H1 (cell line): Measurements from ENCODE around the gene LYPD6B. TPM values are rescaled to one million over a fixed set of nuclear protein-coding genes. Genes with fewer than 3 reads are reported as not detected.

Source experiments
- CTCF ChIA-PET: fragments of 300-600 bp; sonication (Branson Sonifier 250); formaldehyde crosslinking; loops from one replicate; lab custom pipeline; 2021; ENCODE audit not compliant: partially characterized antibody; lab: Charles Lee
- POLR2A ChIA-PET: fragments of 300-600 bp; sonication (Branson Sonifier 250); formaldehyde crosslinking; loops from one replicate; lab custom pipeline; 2021; ENCODE audit warnings: inconsistent platforms; ENCODE audit not compliant: partially characterized antibody; lab: Charles Lee
- DNase-seq, 2 experiments: peaks; one replicate each; pipeline versions ENCODE4 v3.0.0 to v3.0.0-alpha.2; 2010 to 2022; ENCODE audit warnings: low spot score in 2 of 2, low read depth in 1 of 2, mixed read lengths in 1 of 2
- FAIRE-seq: peaks from 2 replicates; lab custom pipeline; 2011; peaks lifted over from hg19 to GRCh38; lab: Jason Lieb, UNC
- H2AFZ ChIP-seq: 2 replicates; pipeline ENCODE4 v1.8.1; 2012; ENCODE audit warnings: low read length, inconsistent platforms
- H2AK5ac ChIP-seq: 2 replicates; pipeline ENCODE4 v1.6.1; 2013; ENCODE audit warnings: low read depth, low read length
- H2BK120ac ChIP-seq: replicated peaks from 2 replicates; pipeline ENCODE3; 2013; ENCODE audit warnings: low read depth, low read length, inconsistent platforms
- H2BK12ac ChIP-seq: 2 replicates; pipeline ENCODE4 v1.6.1; 2013; ENCODE audit warnings: low read depth, low read length
- H2BK15ac ChIP-seq: 2 replicates; pipeline ENCODE4 v1.6.1; 2013; ENCODE audit warnings: low read length
- H2BK20ac ChIP-seq: 2 replicates; pipeline ENCODE4 v1.6.1; 2013; ENCODE audit warnings: low read length
- H2BK5ac ChIP-seq: 2 replicates; pipeline ENCODE4 v1.6.1; 2013; ENCODE audit warnings: low read depth, low read length
- H3K14ac ChIP-seq: 2 replicates; pipeline ENCODE4 v1.6.1; 2013; ENCODE audit warnings: inconsistent platforms; ENCODE audit not compliant: insufficient read length
- H3K18ac ChIP-seq: 2 replicates; pipeline ENCODE4 v1.6.1; 2013; ENCODE audit warnings: low read length; ENCODE audit errors: extremely low read depth
- H3K23ac ChIP-seq: 2 replicates; pipeline ENCODE4 v1.6.1; 2013; ENCODE audit warnings: inconsistent platforms; ENCODE audit not compliant: insufficient read length
- H3K23me2 ChIP-seq: 2 replicates; pipeline ENCODE4 v1.6.1; 2013; ENCODE audit warnings: low read depth, low read length
- H3K27ac ChIP-seq: 2 replicates; pipeline ENCODE4 v1.6.1; 2011; ENCODE audit warnings: low read depth, low read length, inconsistent platforms
- H3K27me3 ChIP-seq, 4 experiments: replicated peaks in 1 of 4; 1 replicate in 1 of 4; 2 replicates in 3 of 4; pipeline versions ENCODE4 v1.6.1 to v1.8.1; 2011 to 2013; ENCODE audit warnings: low read length in 3 of 4, mild to moderate bottlenecking in 3 of 4, inconsistent platforms in 2 of 4, mixed read lengths in 2 of 4, moderate library complexity in 1 of 4; ENCODE audit not compliant: control insufficient read depth in 3 of 4, insufficient read depth in 3 of 4; ENCODE audit errors: extremely low read depth in 1 of 4
- H3K36me3 ChIP-seq, 4 experiments: 2 replicates each; pipeline versions ENCODE4 v1.6.1 to v1.8.1; 2011 to 2013; ENCODE audit warnings: mild to moderate bottlenecking in 4 of 4, low read length in 3 of 4, moderate library complexity in 2 of 4, control low read depth in 1 of 4, inconsistent platforms in 1 of 4; ENCODE audit not compliant: insufficient read depth in 4 of 4, control insufficient read depth in 2 of 4
- H3K4ac ChIP-seq: replicated peaks from 2 replicates; pipeline ENCODE3; 2013; ENCODE audit warnings: low read length, low read depth, mixed read lengths, inconsistent platforms; ENCODE audit not compliant: insufficient read length
- H3K4me1 ChIP-seq, 4 experiments: replicated peaks in 1 of 4; 1 replicate in 1 of 4; 2 replicates in 3 of 4; pipeline versions ENCODE4 v1.6.1 to v1.8.1; 2011 to 2013; ENCODE audit warnings: low read length in 3 of 4, inconsistent platforms in 2 of 4, mixed read lengths in 1 of 4; ENCODE audit not compliant: insufficient read depth in 4 of 4, control insufficient read depth in 3 of 4
- H3K4me2 ChIP-seq, 2 experiments: 2 replicates each; pipeline versions ENCODE4 v1.6.1 to v1.8.1; 2011 to 2013; ENCODE audit warnings: low read depth in 2 of 2, low read length in 2 of 2, control low read depth in 1 of 2, inconsistent platforms in 1 of 2, mild to moderate bottlenecking in 1 of 2; ENCODE audit not compliant: insufficient read depth in 1 of 2
- H3K4me3 ChIP-seq, 4 experiments: fragments of 200-600, 300-600 bp in 1 of 4; sonication (generic), shearing (Covaris generic), sonication (Bioruptor Twin) in 1 of 4; 2 replicates each; pipeline versions ENCODE4 v1.5.1 to v1.8.1; 2011 to 2016; ENCODE audit warnings: low read length in 4 of 4, low read depth in 3 of 4, control low read depth in 2 of 4, inconsistent platforms in 2 of 4, mild to moderate bottlenecking in 2 of 4, mixed read lengths in 1 of 4, moderate library complexity in 1 of 4; ENCODE audit not compliant: insufficient read depth in 2 of 4; ENCODE audit errors: extremely low read depth in 1 of 4
- H3K56ac ChIP-seq: replicated peaks from 2 replicates; pipeline ENCODE3; 2013; ENCODE audit warnings: low read depth, mild to moderate bottlenecking, mixed read lengths, low read length, inconsistent platforms; ENCODE audit not compliant: insufficient read length
- H3K79me1 ChIP-seq: 2 replicates; pipeline ENCODE4 v1.6.1; 2013; ENCODE audit warnings: low read depth, low read length, control low read depth
- H3K79me2 ChIP-seq, 2 experiments: 2 replicates each; pipeline versions ENCODE4 v1.6.1 to v1.8.1; 2012 to 2013; ENCODE audit warnings: low read length in 2 of 2, mild to moderate bottlenecking in 2 of 2, inconsistent platforms in 1 of 2; ENCODE audit not compliant: insufficient read depth in 2 of 2, control insufficient read depth in 1 of 2
- H3K9ac ChIP-seq, 4 experiments: replicated peaks in 1 of 4; 1 replicate in 1 of 4; 2 replicates in 3 of 4; pipeline versions ENCODE4 v1.6.1 to v1.8.1; 2011 to 2013; ENCODE audit warnings: low read depth in 3 of 4, low read length in 3 of 4, control low read depth in 2 of 4, mild to moderate bottlenecking in 2 of 4, moderate library complexity in 2 of 4, inconsistent platforms in 1 of 4; ENCODE audit errors: extremely low read depth in 1 of 4
- H3K9me3 ChIP-seq, 2 experiments: 2 replicates each; pipeline versions ENCODE4 v1.6.1 to v1.8.1; 2012 to 2013; ENCODE audit warnings: mild to moderate bottlenecking in 2 of 2, moderate library complexity in 2 of 2, control low read depth in 1 of 2, inconsistent platforms in 1 of 2, low read depth in 1 of 2, low read length in 1 of 2, mixed read lengths in 1 of 2; ENCODE audit not compliant: insufficient read depth in 2 of 2
- H4K20me1 ChIP-seq, 2 experiments: replicated peaks in 1 of 2; 2 replicates each; pipeline versions ENCODE3 to v1.8.1; 2011 to 2013; ENCODE audit warnings: inconsistent platforms in 2 of 2, low read length in 2 of 2, mild to moderate bottlenecking in 1 of 2; ENCODE audit not compliant: insufficient read depth in 2 of 2, control insufficient read depth in 1 of 2
- H4K5ac ChIP-seq: 2 replicates; pipeline ENCODE4 v1.6.1; 2013; ENCODE audit warnings: low read length, low read depth, mixed read lengths, inconsistent platforms; ENCODE audit not compliant: insufficient read length
- H4K8ac ChIP-seq: 2 replicates; pipeline ENCODE4 v1.8.0; 2013; ENCODE audit warnings: mild to moderate bottlenecking, moderate library complexity, low read length, inconsistent platforms; ENCODE audit not compliant: insufficient read depth; ENCODE audit errors: extremely low read depth
- H4K91ac ChIP-seq: replicated peaks from 2 replicates; pipeline ENCODE3; 2013; ENCODE audit warnings: low read length, mixed read lengths, inconsistent platforms; ENCODE audit not compliant: insufficient read length
- CHD1 ChIP-seq: IDR thresholded peaks from 2 replicates; pipeline ENCODE4 v1.6.1; 2012; ENCODE audit warnings: low read depth, low read length, improper control_type of control experiment
- TAF7 ChIP-seq: optimal IDR thresholded peaks from 2 replicates; pipeline ENCODE3; 2011; ENCODE audit warnings: low read depth, mild to moderate bottlenecking, inconsistent platforms, low read length, moderate library complexity, borderline replicate concordance
- YY1 ChIP-seq: IDR thresholded peaks from 2 replicates; pipeline ENCODE4 v1.6.1; 2011; ENCODE audit warnings: low read depth, mild to moderate bottlenecking, low read length
- polyA plus RNA-seq, 7 experiments: library from polyadenylated mRNA; depleted of rRNA in 3 of 7; stranded (reverse) in 5 of 7; unstranded in 2 of 7; fragments of >200 nt in 5 of 7; fragments of 200-250 nt in 2 of 7; gene quantifications; 1 replicate in 5 of 7; 2 replicates in 1 of 7; 4 replicates in 1 of 7; pipeline versions ENCODE4 v1.2.1 to v1.2.3, GENCODE V29; 2011 to 2013; ENCODE audit warnings: missing spikeins in 2 of 7, mixed read lengths in 2 of 7
- total RNA-seq: library from RNA; stranded (reverse); fragmentation: NEBNext Ultra II Directional; extraction: Animal tissue kit (Norgen Biotek cat#: 25700); gene quantifications from 2 replicates; pipeline ENCODE4 v1.2.1, GENCODE V29; 2021
- TF ChIP-seq, protein P1 (sequence below): IDR thresholded peaks from 2 replicates; pipeline ENCODE4 v1.6.1; 2012; ENCODE audit warnings: low read length, inconsistent platforms

LYPD6B gene
- total and polyA plus RNA-seq, 2 of the 8 experiments (the other 6 are each of a cell fraction or from before 2014, with no cell fraction given): 2.2 to 3.5 TPM

DNA sequence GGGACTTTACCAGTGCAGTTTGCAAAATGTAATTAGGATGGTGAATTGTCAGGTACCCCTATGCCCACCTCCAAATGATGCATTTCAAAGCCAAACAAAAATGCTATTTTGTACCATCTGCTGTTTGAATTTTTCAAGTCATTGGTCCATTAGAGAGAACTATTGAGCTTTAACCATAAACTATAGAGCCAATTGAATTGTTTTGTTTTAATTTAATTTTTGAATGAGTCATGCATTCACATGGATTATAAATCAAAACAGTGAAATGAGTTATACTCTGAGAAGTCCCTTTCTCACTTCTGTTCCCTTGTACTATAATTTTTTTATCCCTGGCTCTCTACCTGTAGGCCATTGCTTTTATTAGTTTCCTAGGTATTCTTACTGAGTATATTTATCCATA lies 151.3 kb downstream of the LYPD6B start:
- Histone ChIP-seq H3K79me2 (no peaks in the 10 kb centered on the region), H2AFZ (no peak overlapping the region), H3K4me2 (no peak overlapping the region), H3K9ac (no peak overlapping the region), H3K4ac (no peak overlapping the region), H3K4me3 (no peak overlapping the region), H4K91ac (no peak overlapping the region), H3K18ac (no peak overlapping the region), H2BK120ac (no peak overlapping the region), H3K4me1 (no peaks in the 10 kb centered on the region), H2BK15ac (no peak overlapping the region), H4K8ac (no peak overlapping the region), H3K56ac (no peak overlapping the region), H4K5ac (no peak overlapping the region), H4K20me1 (no peaks in the 10 kb centered on the region), H3K27me3 (no peaks in the 10 kb centered on the region), H3K23me2 (no peaks in the 10 kb centered on the region), H2BK12ac (no peak overlapping the region), H3K23ac (no peak overlapping the region), H3K27ac (no peak overlapping the region), H3K36me3 (no peaks in the 10 kb centered on the region), H3K79me1 (no peaks in the 10 kb centered on the region), H2BK5ac (no peak overlapping the region), H2BK20ac (no peak overlapping the region), H3K14ac (no peak overlapping the region), H3K9me3 (no peaks in the 10 kb centered on the region), H2AK5ac (no peak overlapping the region)
- CTCF ChIA-PET: interaction anchor here (0.6 to 0.7 kb wide), 2 partner anchors 55 to 149 kb away, joined by 3 to 4 read pairs; no protein-coding TSS in a partner anchor
- TF ChIP-seq TAF7: no peak
- no peak for TF ChIP-seq YY1
- no peak for TF ChIP-seq CHD1
- TF ChIP-seq, protein P1, sequence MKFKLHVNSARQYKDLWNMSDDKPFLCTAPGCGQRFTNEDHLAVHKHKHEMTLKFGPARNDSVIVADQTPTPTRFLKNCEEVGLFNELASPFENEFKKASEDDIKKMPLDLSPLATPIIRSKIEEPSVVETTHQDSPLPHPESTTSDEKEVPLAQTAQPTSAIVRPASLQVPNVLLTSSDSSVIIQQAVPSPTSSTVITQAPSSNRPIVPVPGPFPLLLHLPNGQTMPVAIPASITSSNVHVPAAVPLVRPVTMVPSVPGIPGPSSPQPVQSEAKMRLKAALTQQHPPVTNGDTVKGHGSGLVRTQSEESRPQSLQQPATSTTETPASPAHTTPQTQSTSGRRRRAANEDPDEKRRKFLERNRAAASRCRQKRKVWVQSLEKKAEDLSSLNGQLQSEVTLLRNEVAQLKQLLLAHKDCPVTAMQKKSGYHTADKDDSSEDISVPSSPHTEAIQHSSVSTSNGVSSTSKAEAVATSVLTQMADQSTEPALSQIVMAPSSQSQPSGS: no peak
- POLR2A ChIA-PET: no interaction called here
- FAIRE-seq: no peak
- DNase-seq: no peak
